CD8-positive, alpha-beta memory T cell (primary cell): ENCODE results near the gene SLC9A9. TPM values are rescaled to one million over a fixed set of nuclear protein-coding genes. Genes with fewer than 3 reads are reported as not detected.

Experiments used
- CTCF ChIA-PET: fragments of 350-600 bp; sonication (Branson Sonifier 250); formaldehyde crosslinking; loops from one replicate; lab custom pipeline; 2021; ENCODE audit warnings: antibody characterized with exemption; lab: Charles Lee
- POLR2A ChIA-PET: fragments of 350-600 bp; sonication (Branson Sonifier 250); formaldehyde crosslinking; loops from one replicate; lab custom pipeline; 2021; ENCODE audit warnings: antibody characterized with exemption; lab: Charles Lee
- DNase-seq, 5 donors: peaks; one replicate each; pipeline versions ENCODE4 v3.0.0 to v3.0.0-alpha.2; 2020 to 2022; ENCODE audit warnings: mixed read lengths in 1 of 5
- H3K27ac ChIP-seq: one replicate; pipeline ENCODE4 v1.7.0; 2013; ENCODE audit warnings: low read depth, mild to moderate bottlenecking, low read length, moderate library complexity
- H3K27me3 ChIP-seq: 2 replicates; pipeline ENCODE4 v1.7.0; 2013; ENCODE audit warnings: low read length, mild to moderate bottlenecking; ENCODE audit not compliant: insufficient read depth, poor library complexity, severe bottlenecking
- H3K36me3 ChIP-seq: 2 replicates; pipeline ENCODE4 v1.7.0; 2013; ENCODE audit warnings: mild to moderate bottlenecking, low read length, moderate library complexity; ENCODE audit not compliant: insufficient read depth
- H3K4me1 ChIP-seq: 2 replicates; pipeline ENCODE4 v1.7.0; 2013; ENCODE audit warnings: mild to moderate bottlenecking, low read length, moderate library complexity; ENCODE audit not compliant: insufficient read depth
- H3K4me3 ChIP-seq: 2 replicates; pipeline ENCODE4 v1.7.0; 2013; ENCODE audit warnings: mild to moderate bottlenecking, low read length
- H3K9me3 ChIP-seq: 2 replicates; pipeline ENCODE4 v1.7.0; 2013; ENCODE audit warnings: mild to moderate bottlenecking, low read length
- H3K27ac Mint-ChIP-seq, 8 donors: one replicate each; pipeline ENCODE4 v1.8.0; 2020 to 2021; ENCODE audit warnings: mixed read lengths in 8 of 8, mild to moderate bottlenecking in 6 of 8, inconsistent platforms in 3 of 8, moderate library complexity in 3 of 8
- H3K27me3 Mint-ChIP-seq, 2 donors: one replicate each; pipeline ENCODE4 v1.8.0; 2020 to 2021; ENCODE audit warnings: mixed read lengths in 2 of 2, mild to moderate bottlenecking in 1 of 2, moderate library complexity in 1 of 2
- H3K36me3 Mint-ChIP-seq, 3 donors: one replicate each; pipeline ENCODE4 v1.8.0; 2020 to 2021; ENCODE audit warnings: mixed read lengths in 3 of 3, inconsistent platforms in 1 of 3, mild to moderate bottlenecking in 1 of 3
- H3K4me1 Mint-ChIP-seq, 3 donors: one replicate each; pipeline ENCODE4 v1.8.0; 2020 to 2021; ENCODE audit warnings: mixed read lengths in 3 of 3, inconsistent platforms in 1 of 3, mild to moderate bottlenecking in 1 of 3
- H3K4me3 Mint-ChIP-seq, 7 donors: one replicate each; pipeline ENCODE4 v1.8.0; 2020 to 2021; ENCODE audit warnings: mixed read lengths in 7 of 7, mild to moderate bottlenecking in 6 of 7, moderate library complexity in 4 of 7, inconsistent platforms in 2 of 7
- H3K9me3 Mint-ChIP-seq, 5 donors: one replicate each; pipeline ENCODE4 v1.8.0; 2020 to 2022; ENCODE audit warnings: mixed read lengths in 5 of 5, mild to moderate bottlenecking in 3 of 5, moderate library complexity in 2 of 5, inconsistent platforms in 1 of 5
- polyA plus RNA-seq: library from polyadenylated mRNA; unstranded; fragments of 300-500 nt; fragmentation: Illumina TruSeq; gene quantifications from one replicate; pipeline ENCODE4 v1.2.3, GENCODE V29; 2021
- total RNA-seq, 2 experiments: library from RNA; stranded (reverse); gene quantifications; one replicate each; pipeline ENCODE4 v1.2.3, GENCODE V29; 2021

SLC9A9 gene
- total and polyA plus RNA-seq, 3 experiments from 2014 or later: 1.2 to 18.0 (median 2.2) TPM

- H3K9me3 Mint-ChIP-seq: no peaks in the 10 kb centered on the region
- Histone ChIP-seq H3K4me1 (no peaks in the 10 kb centered on the region), H3K27ac (no peak overlapping the region), H3K27me3 (no peaks in the 10 kb centered on the region), H3K9me3 (no peaks in the 10 kb centered on the region), H3K4me3 (no peak overlapping the region), H3K36me3 (no peaks in the 10 kb centered on the region)
- peaks cover 0 to 7% (median 0%) of the 10 kb centered on the region in 3 donors for H3K4me1 Mint-ChIP-seq
- no peaks in the 10 kb centered on the region for H3K36me3 Mint-ChIP-seq
- no peak overlapping the region for H3K27ac Mint-ChIP-seq
- peaks cover 0 to 2% of the 10 kb centered on the region in 2 donors for H3K27me3 Mint-ChIP-seq
- DNase-seq: no peak
- ChIA-PET CTCF (no interaction called here), POLR2A (no interaction called here)
- no peak overlapping the region for H3K4me3 Mint-ChIP-seq
Measured at GRCh38 chr3:143232981-143233380, 615.3 kb downstream of the SLC9A9 start.

GRCh38 chr3:143228405-143228804 lies 619.9 kb downstream of the SLC9A9 start:
- Mint-ChIP-seq H3K27me3 (peaks cover 0 to 3% of the 10 kb centered on the region in 2 donors), H3K4me1 (no peaks in the 10 kb centered on the region), H3K27ac (no peak overlapping the region), H3K36me3 (no peaks in the 10 kb centered on the region), H3K9me3 (no peaks in the 10 kb centered on the region), H3K4me3 (no peak overlapping the region)
- H3K4me1 ChIP-seq: no peaks in the 10 kb centered on the region
- H3K27ac ChIP-seq: no peak overlapping the region
- no peaks in the 10 kb centered on the region for H3K36me3 ChIP-seq
- POLR2A ChIA-PET: no interaction called here
- no peak overlapping the region for H3K4me3 ChIP-seq
- CTCF ChIA-PET: no interaction called here
- no peaks in the 10 kb centered on the region for H3K9me3 ChIP-seq
- H3K27me3 ChIP-seq: no peaks in the 10 kb centered on the region
- no peak for DNase-seq

GRCh38 chr3:143226678-143227291 lies 621.5 kb downstream of the SLC9A9 start:
- H3K9me3 ChIP-seq: no peaks in the 10 kb centered on the region
- H3K9me3 Mint-ChIP-seq: no peaks in the 10 kb centered on the region
- CTCF ChIA-PET: no interaction called here

GRCh38 chr3:143224716-143225115 lies 623.6 kb downstream of the SLC9A9 start:
- H3K9me3 ChIP-seq: no peaks in the 10 kb centered on the region
- no peaks in the 10 kb centered on the region for H3K4me1 ChIP-seq
- H3K36me3 Mint-ChIP-seq: no peaks in the 10 kb centered on the region
- H3K27ac Mint-ChIP-seq: no peak overlapping the region
- H3K9me3 Mint-ChIP-seq: no peaks in the 10 kb centered on the region
- H3K27ac ChIP-seq: no peak overlapping the region
- peaks cover 0 to 2% of the 10 kb centered on the region in 2 donors for H3K27me3 Mint-ChIP-seq
- ChIA-PET CTCF (no interaction called here), POLR2A (no interaction called here)
- no peak overlapping the region for H3K4me3 ChIP-seq
- no peak overlapping the region for H3K4me3 Mint-ChIP-seq
- no peaks in the 10 kb centered on the region for H3K36me3 ChIP-seq
- no peaks in the 10 kb centered on the region for H3K4me1 Mint-ChIP-seq
- no peak for DNase-seq
- H3K27me3 ChIP-seq: no peaks in the 10 kb centered on the region

More at GRCh38 chr3:143226678-143227291, 621.5 kb downstream of the SLC9A9 start:
- Histone ChIP-seq H3K4me3 (no peak overlapping the region), H3K36me3 (no peaks in the 10 kb centered on the region), H3K27me3 (no peaks in the 10 kb centered on the region), H3K4me1 (no peaks in the 10 kb centered on the region), H3K27ac (no peak overlapping the region)
- no peak overlapping the region for H3K4me3 Mint-ChIP-seq
- no peak for DNase-seq
- H3K27ac Mint-ChIP-seq: no peak overlapping the region
- no peaks in the 10 kb centered on the region for H3K4me1 Mint-ChIP-seq
- peaks cover 0 to 3% of the 10 kb centered on the region in 2 donors for H3K27me3 Mint-ChIP-seq
- POLR2A ChIA-PET: no interaction called here
- no peaks in the 10 kb centered on the region for H3K36me3 Mint-ChIP-seq

GRCh38 chr3:143222981-143223380 lies 625.3 kb downstream of the SLC9A9 start:
- no peak overlapping the region for H3K4me3 Mint-ChIP-seq
- no peaks in the 10 kb centered on the region for H3K27me3 ChIP-seq
- no peaks in the 10 kb centered on the region for H3K9me3 Mint-ChIP-seq
- no peaks in the 10 kb centered on the region for H3K4me1 ChIP-seq
- no peak for DNase-seq
- no peak overlapping the region for H3K27ac Mint-ChIP-seq
- CTCF ChIA-PET: no interaction called here
- H3K27ac ChIP-seq: no peak overlapping the region
- H3K4me1 Mint-ChIP-seq: no peaks in the 10 kb centered on the region
- H3K36me3 Mint-ChIP-seq: no peaks in the 10 kb centered on the region
- POLR2A ChIA-PET: no interaction called here
- peaks cover 0 to 1% of the 10 kb centered on the region in 2 donors for H3K27me3 Mint-ChIP-seq
- no peaks in the 10 kb centered on the region for H3K9me3 ChIP-seq
- no peak overlapping the region for H3K4me3 ChIP-seq
- H3K36me3 ChIP-seq: no peaks in the 10 kb centered on the region

GRCh38 chr3:143222505-143222904 lies 625.8 kb downstream of the SLC9A9 start:
- DNase-seq: no peak
- CTCF ChIA-PET: no interaction called here
- H3K9me3 ChIP-seq: no peaks in the 10 kb centered on the region
- Mint-ChIP-seq H3K27ac (no peak overlapping the region), H3K4me3 (no peak overlapping the region), H3K36me3 (no peaks in the 10 kb centered on the region), H3K9me3 (no peaks in the 10 kb centered on the region), H3K27me3 (no peaks in the 10 kb centered on the region), H3K4me1 (peaks cover 0 to 1% (median 0%) of the 10 kb centered on the region in 3 donors)
- H3K4me1 ChIP-seq: no peaks in the 10 kb centered on the region
- POLR2A ChIA-PET: no interaction called here
- no peak overlapping the region for H3K27ac ChIP-seq
- no peak overlapping the region for H3K4me3 ChIP-seq
- H3K27me3 ChIP-seq: no peaks in the 10 kb centered on the region
- H3K36me3 ChIP-seq: no peaks in the 10 kb centered on the region

GRCh38 chr3:143221446-143221845 lies 626.8 kb downstream of the SLC9A9 start:
- DNase-seq: no peak
- H3K27me3 ChIP-seq: no peaks in the 10 kb centered on the region
- Mint-ChIP-seq H3K4me1 (peaks cover 0 to 4% (median 1%) of the 10 kb centered on the region in 3 donors), H3K36me3 (no peaks in the 10 kb centered on the region), H3K27me3 (no peaks in the 10 kb centered on the region), H3K27ac (no peak overlapping the region), H3K4me3 (no peak overlapping the region), H3K9me3 (no peaks in the 10 kb centered on the region)
- H3K4me1 ChIP-seq: peaks cover 2% of the 10 kb centered on the region
- ChIA-PET CTCF (no interaction called here), POLR2A (no interaction called here)
- no peaks in the 10 kb centered on the region for H3K36me3 ChIP-seq
- no peaks in the 10 kb centered on the region for H3K9me3 ChIP-seq
- no peak overlapping the region for H3K4me3 ChIP-seq
- H3K27ac ChIP-seq: no peak overlapping the region

- Mint-ChIP-seq H3K4me1 (peaks cover 0 to 4% (median 1%) of the 10 kb centered on the region in 3 donors), H3K27ac (no peak overlapping the region), H3K4me3 (no peak overlapping the region), H3K9me3 (no peaks in the 10 kb centered on the region), H3K27me3 (no peaks in the 10 kb centered on the region), H3K36me3 (no peaks in the 10 kb centered on the region)
- ChIA-PET POLR2A (no interaction called here), CTCF (no interaction called here)
- DNase-seq: no peak
- H3K4me3 ChIP-seq: no peak overlapping the region
- no peaks in the 10 kb centered on the region for H3K27me3 ChIP-seq
- no peak overlapping the region for H3K27ac ChIP-seq
- no peaks in the 10 kb centered on the region for H3K36me3 ChIP-seq
- peaks cover 7% of the 10 kb centered on the region for H3K4me1 ChIP-seq
- H3K9me3 ChIP-seq: no peaks in the 10 kb centered on the region
Measured at GRCh38 chr3:143220741-143221140, 627.5 kb downstream of the SLC9A9 start.
